NCI-H1417 treated with DMSO at 0.1 percent for 48 hours (cell line): ENCODE measurements around the gene TSHB.

Experiments
- DNase-seq: peaks from one replicate; lab custom pipeline; 2025; lab: John Stamatoyannopoulos, UW

TSHB gene

DNA sequence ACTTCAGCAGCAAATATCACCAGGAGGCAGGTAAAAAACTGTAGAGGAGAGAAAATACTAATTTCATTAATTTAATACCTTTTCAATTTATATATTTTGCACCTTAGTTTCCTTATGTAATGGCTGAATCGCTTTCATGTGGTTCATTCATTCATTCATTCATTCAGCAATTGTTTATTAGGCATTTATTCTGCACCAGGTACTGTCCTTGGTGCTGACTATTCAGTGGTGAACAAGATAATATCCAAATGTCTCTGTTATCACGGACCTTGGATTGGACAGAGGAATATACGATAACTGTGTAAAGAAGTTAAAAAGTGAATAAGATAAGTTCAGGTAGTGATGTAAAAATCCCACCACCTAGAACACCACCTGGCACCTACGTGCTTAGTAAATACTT lies 30.9 kb downstream of the TSHB start:
- DNase-seq, result no peak

DNA sequence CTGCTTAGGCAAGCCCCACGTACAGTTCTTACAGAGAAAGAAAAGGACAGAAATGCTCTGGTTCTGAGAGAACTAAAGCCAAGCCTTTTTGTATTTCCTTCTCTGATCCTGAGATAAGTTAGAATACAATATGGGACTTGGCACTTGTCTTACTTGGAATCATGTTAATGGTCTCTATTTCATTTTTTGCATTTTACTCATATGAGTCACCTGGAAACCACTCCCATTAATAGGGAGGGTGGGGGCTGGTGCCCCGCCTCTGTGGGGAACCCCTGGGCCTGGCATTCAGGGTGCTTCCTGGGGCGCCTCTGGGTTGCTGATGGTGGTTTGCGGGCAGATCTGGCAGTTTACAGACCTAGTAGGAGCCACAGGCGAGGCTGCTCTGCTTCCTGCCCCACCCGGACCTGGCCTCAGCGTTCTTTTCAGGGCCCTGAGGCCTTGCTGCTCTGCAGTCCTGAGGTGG lies 32.9 kb downstream of the TSHB start:
- DNase-seq, result no peak

GRCh38 chr1:115063228-115063901 lies 33.7 kb downstream of the TSHB start:
- no peak for DNase-seq

DNA sequence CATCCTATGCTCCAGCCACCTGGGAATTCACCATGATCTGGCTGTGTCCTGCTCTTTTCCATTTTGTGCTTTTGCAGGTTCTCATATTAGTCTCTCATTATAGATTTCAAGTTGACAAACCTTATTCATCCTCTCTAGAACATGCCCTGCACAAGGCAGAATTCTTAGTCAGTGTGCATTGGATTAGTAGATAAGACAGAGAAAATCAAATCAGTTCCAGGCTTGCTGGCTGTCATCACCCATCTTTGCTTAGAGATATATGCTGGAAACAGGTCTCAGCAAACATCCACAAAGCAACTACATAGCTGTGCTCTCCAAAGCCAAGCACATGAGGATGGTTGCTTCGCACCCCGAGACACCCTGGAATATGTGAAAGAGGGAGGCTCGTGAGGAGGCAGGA lies 34.8 kb downstream of the TSHB start:
- no peak for DNase-seq

DNA sequence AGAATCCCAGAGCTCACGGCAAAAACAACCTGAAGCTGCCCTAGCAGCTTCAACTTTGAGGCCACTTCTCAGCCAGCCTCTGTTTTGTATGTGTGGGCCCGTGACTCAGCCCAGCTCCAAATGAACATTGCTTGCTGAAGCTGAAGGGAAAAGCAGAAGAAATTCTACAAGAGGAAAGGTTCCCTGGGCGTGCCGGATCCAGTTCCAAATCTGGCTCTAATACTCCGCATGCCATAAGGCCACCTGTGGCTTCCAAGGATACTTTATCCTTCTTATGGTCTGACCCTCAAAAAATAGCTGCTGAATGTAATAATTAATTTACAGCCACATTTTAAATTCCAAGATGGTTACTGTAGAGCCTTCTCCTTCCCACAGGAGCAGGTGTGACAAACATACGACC lies 35.4 kb downstream of the TSHB start:
- no peak for DNase-seq

- DNase-seq, result no peak
These were observed 37.7 kb downstream of the TSHB start for GRCh38 chr1:115067161-115067859.

DNA sequence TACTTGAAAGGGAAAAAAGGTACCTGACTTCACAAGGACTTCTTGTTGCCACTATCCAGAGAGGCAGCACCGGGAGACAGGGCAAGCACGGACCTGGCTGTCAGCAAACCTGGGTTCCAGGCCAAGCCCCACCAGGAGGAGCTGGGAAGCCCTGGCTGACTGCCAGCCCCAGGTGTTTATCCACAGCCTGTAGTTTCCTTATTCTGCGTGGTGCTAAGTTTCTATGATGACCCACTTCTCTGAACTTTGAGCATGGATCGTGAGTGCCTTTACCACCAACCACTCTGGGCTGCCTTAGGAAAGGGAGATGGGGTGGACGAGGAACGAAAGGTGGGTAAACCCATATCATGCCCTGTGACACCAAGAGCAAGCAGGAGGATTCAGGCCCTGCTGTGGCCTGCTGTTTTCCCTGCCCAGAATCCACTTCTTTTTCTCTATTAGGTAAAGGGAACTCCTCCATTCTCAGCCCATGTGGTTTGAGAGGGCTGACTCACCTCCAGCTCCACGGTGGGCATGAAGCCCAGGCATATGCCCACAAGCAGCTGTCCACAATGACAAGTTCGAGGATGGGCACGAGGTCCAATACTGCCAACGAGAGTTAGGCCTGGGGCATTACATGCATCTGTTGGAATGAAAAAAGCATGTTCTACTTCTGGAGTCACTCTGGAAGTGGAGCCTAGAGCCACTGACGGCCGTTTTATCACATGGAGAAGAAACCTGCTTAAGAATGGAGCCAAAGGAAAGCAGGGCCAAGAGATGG lies 39.4 kb downstream of the TSHB start:
- DNase-seq, result no peak

GRCh38 chr1:115069659-115070308 lies 40.2 kb downstream of the TSHB start:
- no peak for DNase-seq

DNA sequence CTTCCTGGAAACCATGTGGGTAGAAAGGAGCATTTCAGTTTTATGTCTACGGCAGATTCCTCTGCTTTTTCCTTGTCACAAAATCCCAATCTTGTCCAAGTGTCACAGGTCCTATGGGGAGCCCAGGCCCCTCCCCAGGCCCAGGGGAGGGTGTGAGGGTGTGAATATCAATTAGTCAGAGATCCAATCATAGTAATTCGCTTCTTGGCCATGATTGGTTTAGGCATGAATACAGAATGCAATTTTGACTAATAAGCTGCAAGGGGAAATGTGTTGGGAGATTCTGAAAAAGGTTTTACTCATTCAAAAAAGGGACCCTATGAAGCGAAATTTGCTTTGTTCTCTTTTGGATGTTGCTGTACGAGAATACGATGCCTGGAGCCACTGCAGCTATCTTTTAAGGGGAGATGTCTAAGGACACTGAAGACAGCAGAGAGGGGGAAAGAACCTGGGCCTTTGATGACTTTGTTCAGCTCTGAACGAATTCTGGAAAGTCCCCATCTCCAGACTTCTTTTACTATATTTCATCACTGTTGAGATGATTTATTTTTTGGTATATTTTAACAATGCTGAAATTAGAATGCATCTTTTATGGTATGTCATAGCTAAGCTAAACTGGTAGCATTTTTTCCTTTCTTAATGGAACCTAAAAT lies 41.5 kb downstream of the TSHB start:
- no peak for DNase-seq

- DNase-seq, result no peak
These were observed 43.9 kb downstream of the TSHB start for GRCh38 chr1:115073298-115074087.

- no peak for DNase-seq
These were observed 45.4 kb downstream of the TSHB start for GRCh38 chr1:115074839-115075534.

- DNase-seq, result no peak
These were observed 46.8 kb downstream of the TSHB start for GRCh38 chr1:115076384-115076915.

DNA sequence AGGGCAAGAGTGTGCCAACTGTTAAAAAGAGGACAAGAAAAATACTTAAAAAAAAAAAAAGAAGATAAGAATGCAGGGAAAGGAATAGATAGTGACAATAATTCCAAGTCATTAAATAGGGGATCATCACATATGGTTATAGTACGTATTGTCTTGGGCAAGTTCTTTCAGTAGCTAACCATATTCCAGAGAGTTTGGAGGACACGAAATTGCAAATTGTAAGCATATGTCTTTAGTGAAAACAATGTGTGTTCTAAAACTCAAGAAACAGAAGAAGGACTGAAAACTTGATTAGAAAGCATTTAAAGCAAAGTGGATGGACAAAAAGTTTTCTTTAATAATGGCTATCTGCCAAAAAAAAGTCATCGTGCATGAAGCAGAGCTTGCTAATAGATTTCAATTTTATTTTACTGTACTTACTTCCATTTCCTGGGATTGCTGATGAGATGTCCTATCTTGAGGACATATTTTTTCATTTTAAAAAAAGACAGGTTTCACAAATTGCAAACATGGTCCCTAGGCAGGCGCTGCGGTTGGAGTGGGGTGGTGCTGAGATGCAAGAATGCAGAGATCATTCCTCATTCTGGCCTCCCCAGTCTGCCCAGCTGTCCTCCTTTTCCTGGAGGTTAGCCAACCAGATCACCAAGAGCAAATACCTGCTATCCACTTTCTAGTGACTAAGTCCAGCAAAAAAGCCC lies 47.8 kb downstream of the TSHB start:
- no peak for DNase-seq

DNA sequence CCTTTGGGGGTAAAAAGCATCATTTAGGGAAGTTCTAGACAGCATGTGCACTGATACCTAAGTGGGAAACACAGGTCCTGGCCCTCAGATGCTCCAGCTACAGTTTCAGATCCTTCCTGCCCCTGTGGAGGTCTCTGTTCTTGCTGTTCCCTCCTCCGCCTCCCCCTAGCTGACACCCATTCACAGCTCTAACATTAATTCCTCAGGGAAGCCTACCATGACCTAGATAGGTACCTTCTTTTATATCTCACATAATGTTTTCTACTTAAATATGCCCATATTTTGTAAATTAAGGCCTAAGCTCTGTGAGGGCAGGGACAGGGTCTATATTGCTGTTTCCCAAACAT lies 48.3 kb downstream of the TSHB start:
- DNase-seq, result no peak

GRCh38 chr1:115078708-115079107 lies 49.1 kb downstream of the TSHB start:
- no peak for DNase-seq

DNA sequence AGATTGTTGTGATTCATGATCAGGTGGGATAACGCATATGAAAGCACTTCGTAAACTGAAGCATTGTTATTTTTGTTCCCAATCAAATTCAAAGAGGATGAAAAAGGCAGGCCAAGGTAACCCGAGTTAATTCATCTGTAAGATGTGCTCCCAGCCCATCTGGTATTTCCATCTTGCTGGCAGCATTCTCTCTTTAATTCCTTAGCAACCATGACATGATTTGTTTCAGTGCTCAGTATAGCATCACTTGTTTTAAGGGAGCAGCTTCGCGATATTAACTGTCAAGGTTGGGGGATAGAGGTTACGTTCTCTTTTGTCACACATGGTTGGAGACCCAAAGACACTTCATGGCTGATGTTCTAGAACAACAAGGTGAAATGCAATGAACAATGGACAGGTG lies 53.3 kb downstream of the TSHB start:
- DNase-seq, result no peak
